KOPT-K1 (cell line): ENCODE data around the gene CDYL.
A peak's percentile ranks its signal among the peaks of the same experiment; 100 is the strongest.

Experiments used
- H3K27ac ChIP-seq: fragments of 200-600 bp; sonication (generic); 2 replicates; pipeline ENCODE4 v1.5.1; 2016; ENCODE audit warnings: antibody characterized with exemption, mild to moderate bottlenecking, low read depth, low read length; ENCODE audit not compliant: poor library complexity, severe bottlenecking
- H3K36me3 ChIP-seq: fragments of 200-600 bp; sonication (generic); 2 replicates; pipeline ENCODE4 v1.5.1; 2017; ENCODE audit warnings: antibody characterized with exemption, mild to moderate bottlenecking, low read length, moderate library complexity; ENCODE audit not compliant: insufficient read depth
- H3K9me3 ChIP-seq: fragments of 200-600 bp; sonication (generic); 2 replicates; pipeline ENCODE4 v1.5.1; 2017; ENCODE audit warnings: antibody characterized with exemption, low read length, mild to moderate bottlenecking; ENCODE audit not compliant: insufficient read depth, poor library complexity, severe bottlenecking

CDYL gene

DNA sequence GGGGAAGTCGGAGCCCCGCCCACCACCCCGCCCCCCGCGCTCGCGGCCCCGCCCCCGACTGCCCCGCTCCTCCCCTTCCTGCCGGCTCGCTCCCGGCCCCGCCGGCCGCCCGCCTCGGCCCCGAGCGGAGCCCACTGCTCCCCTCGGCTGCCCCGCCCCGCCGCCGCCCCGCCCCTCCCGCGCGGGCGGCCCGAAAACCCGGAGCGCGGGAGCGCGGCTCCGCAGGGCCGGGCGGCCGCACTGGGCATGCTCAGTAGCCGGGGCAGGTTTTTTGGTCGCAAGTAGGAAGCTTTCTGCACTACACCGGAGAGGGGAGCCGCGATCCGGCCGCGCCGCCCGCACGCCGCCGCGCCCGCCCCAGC, at the start of gene CDYL:
TSS of gene CDYL (plus strand) at position 274 of the 362 bp plus-strand sequence. CDS start 380 bp downstream, outside the sequence.
- Histone ChIP-seq H3K9me3 (peaks cover 7% of the 10 kb centered on the region), H3K36me3 (no peaks in the 10 kb centered on the region), H3K27ac (peak within 1 kb of the TSS; percentile 48)

GRCh38 chr6:4726645-4727044, 49.6 kb upstream of the CDYL start:
- Histone ChIP-seq H3K36me3 (no peaks in the 10 kb centered on the region), H3K27ac (no peak overlapping the region), H3K9me3 (no peaks in the 10 kb centered on the region)

DNA sequence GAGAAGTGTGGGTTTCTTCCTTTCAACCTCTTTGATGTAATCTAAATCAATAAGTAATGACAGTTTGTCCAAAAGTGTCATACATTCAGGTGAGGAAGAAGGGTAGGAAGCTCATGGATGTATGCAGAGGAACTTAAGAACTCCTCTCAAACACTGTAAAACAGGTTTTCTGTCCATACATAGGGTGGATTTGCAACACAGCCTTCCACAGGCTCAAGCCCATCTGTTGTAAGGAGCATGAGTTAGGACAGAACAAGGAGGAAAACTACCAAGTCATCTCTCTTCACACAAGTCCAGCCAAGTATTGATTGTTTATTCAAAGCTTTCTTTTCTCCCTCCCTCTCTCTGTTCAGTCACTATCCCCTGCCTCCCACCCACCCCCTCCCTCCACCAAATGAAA, 49.0 kb upstream of the CDYL start:
- no peaks in the 10 kb centered on the region for H3K9me3 ChIP-seq
- H3K36me3 ChIP-seq = no peaks in the 10 kb centered on the region

DNA sequence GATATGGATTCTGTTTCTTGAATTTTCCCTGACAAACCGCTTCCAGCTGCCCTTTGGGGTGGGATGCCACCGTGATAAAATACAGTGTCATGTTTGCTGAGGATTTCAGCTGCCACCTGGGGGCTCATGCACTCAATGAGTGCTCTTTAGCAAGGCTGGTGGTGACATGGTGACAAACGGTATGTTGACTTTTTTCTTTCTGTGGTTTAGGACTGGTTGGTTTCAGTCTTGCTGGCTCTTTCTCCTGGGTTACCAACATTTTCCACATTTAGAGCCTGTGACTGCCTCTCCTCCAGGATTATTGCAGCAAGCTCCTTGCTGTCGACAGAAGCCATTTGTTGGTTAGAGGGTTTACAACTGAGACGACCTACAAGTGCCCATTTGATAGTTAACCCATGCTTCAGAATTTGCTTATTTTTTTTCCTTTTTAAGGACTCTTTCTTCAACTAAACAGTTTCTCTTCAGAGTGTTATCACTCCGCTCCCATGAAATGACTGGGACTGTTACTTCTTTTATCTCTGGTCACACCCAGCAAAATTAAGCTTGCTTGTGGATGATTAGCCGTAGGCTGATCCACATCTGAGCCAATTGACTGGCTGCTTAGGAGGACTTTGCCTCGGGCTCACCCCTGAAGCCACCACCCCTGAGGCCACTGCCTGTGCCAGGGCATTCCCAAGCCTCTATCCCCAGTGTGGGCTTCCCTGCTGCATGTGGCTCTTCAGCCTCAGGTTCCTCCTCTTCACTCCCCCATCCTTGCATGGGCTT, 48.4 kb upstream of the CDYL start:
- Histone ChIP-seq H3K27ac (no peak overlapping the region), H3K36me3 (no peaks in the 10 kb centered on the region), H3K9me3 (no peaks in the 10 kb centered on the region)

More for the DNA sequence above, 49.0 kb upstream of the CDYL start:
- H3K27ac ChIP-seq = no peak overlapping the region

DNA sequence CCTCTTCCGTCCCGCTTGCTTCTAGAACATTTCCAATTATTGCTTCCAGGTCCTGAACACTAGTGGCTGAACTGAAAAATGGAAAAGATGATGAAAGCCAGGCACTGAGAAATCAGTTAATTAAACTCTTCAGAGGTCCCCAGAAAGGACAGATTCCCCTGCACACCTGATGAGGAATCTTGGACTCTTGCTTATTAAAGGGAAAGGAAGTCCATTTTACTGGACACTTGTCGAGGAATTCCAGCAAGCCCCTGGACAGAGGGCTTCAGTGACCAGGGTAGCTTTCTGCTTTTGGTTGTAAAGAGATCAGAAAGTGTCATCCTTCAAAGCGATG, 47.8 kb upstream of the CDYL start:
- no peak overlapping the region for H3K27ac ChIP-seq

DNA sequence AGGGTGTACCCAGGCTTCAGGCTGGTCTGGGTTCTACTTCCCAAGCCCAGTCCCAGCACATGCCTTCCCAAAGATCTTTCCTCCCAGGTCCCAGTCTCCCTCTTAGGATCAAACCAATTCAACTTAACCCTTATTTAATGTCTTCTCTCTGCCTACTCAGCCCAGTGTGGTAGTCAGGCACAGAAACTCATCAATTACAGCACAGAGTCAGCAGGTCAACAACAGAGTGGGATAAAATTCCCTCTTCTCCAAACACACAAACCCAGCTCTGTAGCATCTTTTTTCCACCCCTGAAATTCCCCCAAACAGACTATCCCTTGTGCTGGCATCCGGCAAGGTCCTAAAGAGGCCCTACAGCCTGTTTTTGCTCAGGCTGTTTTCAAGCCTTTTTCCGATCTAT, 47.3 kb upstream of the CDYL start:
- Histone ChIP-seq H3K36me3 (no peaks in the 10 kb centered on the region), H3K9me3 (no peaks in the 10 kb centered on the region), H3K27ac (no peak overlapping the region)

More for the DNA sequence above, 47.8 kb upstream of the CDYL start:
- no peaks in the 10 kb centered on the region for H3K9me3 ChIP-seq
- H3K36me3 ChIP-seq = no peaks in the 10 kb centered on the region

DNA sequence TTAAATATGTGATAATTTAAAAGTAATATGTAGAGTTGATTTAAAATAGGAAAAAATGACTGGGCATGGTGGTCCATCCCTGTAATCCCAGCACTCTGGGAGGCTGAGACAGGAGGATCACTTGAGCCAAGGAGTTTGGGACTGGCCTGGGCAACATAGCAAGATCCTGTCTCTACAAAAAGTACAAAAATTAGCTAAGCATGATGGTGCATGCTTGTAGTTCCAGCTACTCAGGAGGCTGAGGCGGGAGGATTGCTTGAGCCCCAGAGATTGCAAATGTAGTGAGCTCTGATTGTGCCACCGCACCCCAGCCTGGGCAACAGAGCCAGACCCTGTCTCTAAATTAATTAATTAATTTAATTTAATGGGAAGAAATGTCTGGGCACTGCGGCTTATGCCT, 44.2 kb upstream of the CDYL start:
- H3K27ac ChIP-seq = no peak overlapping the region
- H3K36me3 ChIP-seq = no peaks in the 10 kb centered on the region
- H3K9me3 ChIP-seq = no peaks in the 10 kb centered on the region

- no peaks in the 10 kb centered on the region for H3K9me3 ChIP-seq
- H3K27ac ChIP-seq = no peak overlapping the region
- H3K36me3 ChIP-seq = no peaks in the 10 kb centered on the region
Observed at GRCh38 chr6:4732691-4733315, 43.4 kb upstream of the CDYL start.

GRCh38 chr6:4736371-4736873, 39.8 kb upstream of the CDYL start:
- Histone ChIP-seq H3K9me3 (no peaks in the 10 kb centered on the region), H3K36me3 (no peaks in the 10 kb centered on the region), H3K27ac (no peak overlapping the region)

- no peaks in the 10 kb centered on the region for H3K9me3 ChIP-seq
- H3K27ac ChIP-seq = no peak overlapping the region
- no peaks in the 10 kb centered on the region for H3K36me3 ChIP-seq
Observed at GRCh38 chr6:4740032-4740431, 36.2 kb upstream of the CDYL start.

- no peaks in the 10 kb centered on the region for H3K36me3 ChIP-seq
- H3K27ac ChIP-seq = no peak overlapping the region
- no peaks in the 10 kb centered on the region for H3K9me3 ChIP-seq
Observed at GRCh38 chr6:4743062-4743461, 33.1 kb upstream of the CDYL start.

- Histone ChIP-seq H3K27ac (no peak overlapping the region), H3K9me3 (no peaks in the 10 kb centered on the region)
Observed at GRCh38 chr6:4743926-4744325, 32.3 kb upstream of the CDYL start.

GRCh38 chr6:4747588-4747987, 28.6 kb upstream of the CDYL start:
- Histone ChIP-seq H3K9me3 (no peaks in the 10 kb centered on the region), H3K36me3 (no peaks in the 10 kb centered on the region)

More at GRCh38 chr6:4743926-4744325, 32.3 kb upstream of the CDYL start:
- H3K36me3 ChIP-seq = no peaks in the 10 kb centered on the region

DNA sequence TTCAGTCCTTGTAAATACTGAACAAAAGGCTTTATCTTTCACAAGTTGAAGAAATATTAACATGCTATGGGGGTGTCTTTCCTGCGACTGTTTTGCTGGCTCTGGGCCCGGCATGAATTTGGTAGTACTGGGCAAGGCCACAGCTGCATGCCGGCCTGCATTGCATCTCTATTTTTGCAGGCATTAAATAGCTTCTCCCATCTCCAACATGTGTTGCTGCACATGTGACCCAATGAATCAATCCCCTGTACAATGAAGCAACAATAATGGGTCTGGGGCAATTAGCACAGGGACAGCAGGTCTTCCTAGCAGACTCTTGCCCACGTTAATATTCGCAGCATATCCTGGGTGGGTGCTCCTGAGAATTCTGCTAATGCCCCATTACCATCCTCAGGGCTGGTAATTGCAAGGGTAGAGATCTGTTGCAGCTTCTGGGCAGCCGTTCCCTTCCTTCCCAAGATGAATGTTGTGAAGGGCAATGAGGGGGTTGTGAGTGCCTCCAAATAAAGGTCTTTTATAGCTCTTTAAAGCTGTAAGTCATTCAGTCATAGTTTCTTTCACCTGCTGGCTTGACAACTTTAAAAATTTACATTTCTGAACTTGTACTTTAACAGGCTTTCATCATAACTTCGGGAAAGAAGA, 24.3 kb upstream of the CDYL start:
- no peaks in the 10 kb centered on the region for H3K36me3 ChIP-seq
- H3K27ac ChIP-seq = no peak overlapping the region

More at GRCh38 chr6:4747588-4747987, 28.6 kb upstream of the CDYL start:
- no peak overlapping the region for H3K27ac ChIP-seq

GRCh38 chr6:4756247-4756646, 20.0 kb upstream of the CDYL start:
- H3K36me3 ChIP-seq = no peaks in the 10 kb centered on the region
- H3K9me3 ChIP-seq = peaks cover 6% of the 10 kb centered on the region
- H3K27ac ChIP-seq = no peak overlapping the region

More for the DNA sequence above, 24.3 kb upstream of the CDYL start:
- H3K9me3 ChIP-seq = no peaks in the 10 kb centered on the region
